Activated CD8-positive, alpha-beta memory T cell treated with anti-CD3 and anti-CD28 coated beads for 36 hours (primary cell): ENCODE data around the gene THEMIS. TPM values are rescaled to one million over a fixed set of nuclear protein-coding genes. Genes with fewer than 3 reads are reported as not detected.

Experiments
- CTCF ChIA-PET: fragments of 350-600 bp; sonication (Branson Sonifier 250); formaldehyde crosslinking; loops from one replicate; lab custom pipeline; 2021; ENCODE audit warnings: antibody characterized with exemption; lab: Charles Lee
- POLR2A ChIA-PET: fragments of 350-600 bp; sonication (Branson Sonifier 250); formaldehyde crosslinking; loops from one replicate; lab custom pipeline; 2021; ENCODE audit warnings: antibody characterized with exemption; lab: Charles Lee
- total RNA-seq, 2 experiments: library from RNA; stranded (reverse); gene quantifications; one replicate each; pipeline ENCODE4 v1.2.3, GENCODE V29; 2021

The THEMIS gene
- total RNA-seq, 2 experiments from 2014 or later, result 32.0 to 33.0 TPM

GRCh38 chr6:127878115-127878514, 22.7 kb downstream of the THEMIS start:
- POLR2A ChIA-PET, result interaction anchor here (0.6 kb wide), 1 partner anchor 95 kb away, joined by 4 read pairs; no protein-coding TSS in a partner anchor

GRCh38 chr6:127877231-127877630, 23.6 kb downstream of the THEMIS start:
- CTCF ChIA-PET, result no interaction called here
- POLR2A ChIA-PET, result no interaction called here

More at GRCh38 chr6:127878115-127878514, 22.7 kb downstream of the THEMIS start:
- CTCF ChIA-PET, result no interaction called here

- CTCF ChIA-PET, result no interaction called here
- POLR2A ChIA-PET, result interaction anchor here (0.6 kb wide), 1 partner anchor 39 kb away, joined by 3 read pairs; no protein-coding TSS in a partner anchor
Observed at GRCh38 chr6:127869772-127870404, 31.0 kb downstream of the THEMIS start.

- ChIA-PET POLR2A (no interaction called here), CTCF (interaction anchor here (1.8 kb wide), 1 partner anchor 14 kb away, joined by 4 read pairs; no protein-coding TSS in a partner anchor)
Observed at GRCh38 chr6:127869183-127869582, 31.7 kb downstream of the THEMIS start.

GRCh38 chr6:127868338-127868737, 32.5 kb downstream of the THEMIS start:
- POLR2A ChIA-PET, result interaction anchor here (0.7 kb wide), 1 partner anchor 61 kb away, joined by 3 read pairs; no protein-coding TSS in a partner anchor
- CTCF ChIA-PET, result interaction anchor here (1.1 to 1.8 kb wide), 2 partner anchors 13 to 39 kb away, joined by 3 to 4 read pairs; no protein-coding TSS in a partner anchor

- ChIA-PET POLR2A (no interaction called here), CTCF (no interaction called here)
Observed at GRCh38 chr6:127866766-127867165, 34.1 kb downstream of the THEMIS start.

GRCh38 chr6:127865108-127865507, 35.8 kb downstream of the THEMIS start:
- CTCF ChIA-PET, result interaction anchor here (1.0 kb wide), 2 partner anchors 10 to 11 kb away, joined by 3 read pairs; no protein-coding TSS in a partner anchor
- POLR2A ChIA-PET, result no interaction called here

- ChIA-PET CTCF (interaction anchor here (1.0 kb wide), 2 partner anchors 9 to 11 kb away, joined by 3 read pairs; no protein-coding TSS in a partner anchor), POLR2A (no interaction called here)
Observed at GRCh38 chr6:127864701-127865100, 36.2 kb downstream of the THEMIS start.

- POLR2A ChIA-PET, result no interaction called here
- CTCF ChIA-PET, result interaction anchor here (0.5 kb wide), 1 partner anchor 329 kb away, joined by 4 read pairs; no protein-coding TSS in a partner anchor
Observed at GRCh38 chr6:127860723-127861122, 40.1 kb downstream of the THEMIS start.

- CTCF ChIA-PET, result interaction anchor here (0.5 kb wide), 1 partner anchor 330 kb away, joined by 4 read pairs; no protein-coding TSS in a partner anchor
- POLR2A ChIA-PET, result no interaction called here
Observed at GRCh38 chr6:127859956-127860355, 40.9 kb downstream of the THEMIS start.

GRCh38 chr6:127858727-127859391, 42.0 kb downstream of the THEMIS start:
- POLR2A ChIA-PET, result no interaction called here

GRCh38 chr6:127857051-127857637, 43.7 kb downstream of the THEMIS start:
- ChIA-PET CTCF (no interaction called here), POLR2A (no interaction called here)

More at GRCh38 chr6:127858727-127859391, 42.0 kb downstream of the THEMIS start:
- CTCF ChIA-PET, result no interaction called here

GRCh38 chr6:127855542-127856159, 45.2 kb downstream of the THEMIS start:
- CTCF ChIA-PET, result interaction anchor here (0.6 to 2.2 kb wide), 12 partner anchors 9 to 472 kb away, joined by 3 to 14 read pairs (median 4); no protein-coding TSS in a partner anchor

GRCh38 chr6:127854009-127854408, 46.8 kb downstream of the THEMIS start:
- POLR2A ChIA-PET, result no interaction called here
- CTCF ChIA-PET, result interaction anchor here (1.4 kb wide), 1 partner anchor 113 kb away, joined by 3 read pairs; no protein-coding TSS in a partner anchor

More at GRCh38 chr6:127855542-127856159, 45.2 kb downstream of the THEMIS start:
- POLR2A ChIA-PET, result no interaction called here

GRCh38 chr6:127851197-127851596, 49.7 kb downstream of the THEMIS start:
- ChIA-PET POLR2A (no interaction called here), CTCF (no interaction called here)

- CTCF ChIA-PET, result interaction anchor here (1.4 to 2.6 kb wide), 2 partner anchors 10 to 11 kb away, joined by 3 to 7 read pairs; no protein-coding TSS in a partner anchor
- POLR2A ChIA-PET, result no interaction called here
Observed at GRCh38 chr6:127845242-127845641, 55.6 kb downstream of the THEMIS start.

GRCh38 chr6:127844529-127844928, 56.3 kb downstream of the THEMIS start:
- ChIA-PET POLR2A (no interaction called here), CTCF (no interaction called here)

- ChIA-PET POLR2A (no interaction called here), CTCF (no interaction called here)
Observed at GRCh38 chr6:127843582-127843981, 57.3 kb downstream of the THEMIS start.

- CTCF ChIA-PET, result interaction anchor here (1.1 kb wide), 1 partner anchor 13 kb away, joined by 3 read pairs; no protein-coding TSS in a partner anchor
- POLR2A ChIA-PET, result no interaction called here
Observed at GRCh38 chr6:127842562-127842961, 58.3 kb downstream of the THEMIS start.
